Suppressor macrophage treated with lipopolysaccharide for 1 hour (primary cell): ENCODE measurements around the gene ZFR2.

Experiments
- DNase-seq, 3 donors: peaks; one replicate each; pipeline ENCODE4 v3.0.0-alpha.2; 2020 to 2022

ZFR2 gene

DNA sequence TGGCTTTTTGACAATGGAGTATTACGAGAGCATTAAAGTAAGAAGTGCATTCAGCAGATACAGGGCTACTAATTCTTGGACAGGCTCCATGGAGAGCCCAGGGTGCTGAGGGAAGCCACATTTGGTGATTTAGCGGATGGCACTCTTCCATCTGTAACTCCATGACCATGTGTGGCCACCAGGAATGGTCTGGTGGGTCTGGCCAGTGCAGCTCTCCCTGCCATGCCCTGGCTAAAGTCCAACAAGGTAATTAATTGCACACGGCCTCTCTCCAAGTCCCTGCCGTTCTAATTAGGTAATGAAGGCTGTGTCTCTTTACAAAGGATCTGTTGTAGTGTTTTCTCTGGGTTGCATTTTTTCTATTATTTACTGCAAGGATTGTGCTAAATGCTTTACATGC, 4.3 kb upstream of the ZFR2 start:
- DNase-seq: no peak

DNA sequence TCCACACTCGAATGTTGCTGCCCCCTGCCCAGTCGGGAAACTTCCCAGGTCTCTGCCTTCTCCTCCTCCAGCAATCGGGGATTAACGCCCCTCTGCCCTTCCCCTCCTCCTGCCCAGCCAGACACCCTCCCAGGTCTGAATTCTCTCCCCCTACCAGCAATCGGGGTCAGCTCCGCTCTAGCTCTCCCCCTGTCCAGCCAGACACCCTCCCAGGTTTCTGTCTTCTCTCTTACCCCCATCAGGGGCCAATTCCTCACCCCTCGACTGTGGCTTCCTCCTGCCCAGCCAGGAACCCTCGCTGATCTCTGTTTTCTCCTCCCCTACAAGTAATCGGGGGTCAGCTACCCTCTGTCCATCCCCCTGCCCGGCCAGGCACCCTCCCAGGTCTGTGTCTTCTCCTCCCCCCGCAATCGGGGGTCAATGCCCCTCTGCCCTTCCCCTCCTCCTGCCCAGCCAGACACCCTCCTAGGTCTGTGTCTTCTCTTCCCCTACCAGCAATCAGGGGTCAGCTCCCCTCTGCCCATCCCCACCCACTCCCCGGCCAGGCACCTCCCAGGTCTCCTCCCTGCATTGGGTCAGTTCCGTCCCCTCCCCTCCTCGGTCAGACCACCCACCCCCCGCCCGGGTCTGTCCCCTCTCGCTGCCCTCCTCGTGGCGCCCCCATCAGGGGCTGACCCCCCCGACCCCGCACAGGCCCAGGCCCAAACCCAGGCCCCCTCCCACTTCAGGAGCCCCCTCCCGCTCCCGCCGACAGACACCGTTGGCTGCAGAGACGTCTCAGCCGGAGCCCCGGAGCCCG, 668 bp downstream of the ZFR2 start:
- DNase-seq: no peak

GRCh38 chr19:3866910-3867638, 1.8 kb downstream of the ZFR2 start:
- no peak for DNase-seq

DNA sequence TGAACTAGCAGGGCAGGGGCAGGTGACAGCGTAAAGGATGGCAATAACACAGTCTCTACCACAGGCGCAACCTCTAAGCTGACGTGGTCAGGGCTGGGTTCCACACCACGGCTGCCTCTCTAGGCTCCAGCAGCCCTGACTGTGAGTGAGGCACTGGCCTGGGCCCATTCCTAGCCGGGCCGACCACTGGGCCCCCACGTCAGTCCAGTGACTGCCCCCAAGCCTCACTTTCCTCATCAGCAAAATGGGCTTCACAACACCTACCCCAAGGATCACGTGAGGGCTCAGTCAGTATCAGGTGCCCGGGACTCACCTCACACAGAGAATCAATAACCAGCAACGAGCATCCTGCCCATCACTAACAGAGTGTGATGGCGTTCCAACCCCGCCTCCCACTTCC, 5.2 kb downstream of the ZFR2 start:
- DNase-seq: no peak

- no peak for DNase-seq
These were observed 5.9 kb downstream of the ZFR2 start for GRCh38 chr19:3862826-3863500.

DNA sequence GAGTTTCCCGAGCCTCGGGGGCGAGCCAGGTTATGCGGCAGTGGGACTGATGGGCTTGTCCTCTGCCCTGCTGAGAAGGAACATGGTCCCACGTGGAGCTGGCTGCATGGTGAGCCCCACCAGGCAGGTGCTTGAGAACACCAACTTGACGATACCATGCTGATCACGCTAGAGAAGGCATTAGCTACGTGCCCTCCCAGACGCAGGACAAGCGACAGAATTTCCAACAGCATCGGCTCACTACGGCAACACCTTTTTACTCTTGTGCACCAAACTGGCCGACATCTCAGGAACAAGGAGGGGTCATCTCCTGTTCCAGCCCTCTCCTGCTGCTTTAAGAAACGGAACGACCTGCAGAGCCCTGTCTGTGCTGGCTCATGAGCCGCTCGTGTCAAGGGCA, 8.3 kb downstream of the ZFR2 start:
- DNase-seq: no peak

DNA sequence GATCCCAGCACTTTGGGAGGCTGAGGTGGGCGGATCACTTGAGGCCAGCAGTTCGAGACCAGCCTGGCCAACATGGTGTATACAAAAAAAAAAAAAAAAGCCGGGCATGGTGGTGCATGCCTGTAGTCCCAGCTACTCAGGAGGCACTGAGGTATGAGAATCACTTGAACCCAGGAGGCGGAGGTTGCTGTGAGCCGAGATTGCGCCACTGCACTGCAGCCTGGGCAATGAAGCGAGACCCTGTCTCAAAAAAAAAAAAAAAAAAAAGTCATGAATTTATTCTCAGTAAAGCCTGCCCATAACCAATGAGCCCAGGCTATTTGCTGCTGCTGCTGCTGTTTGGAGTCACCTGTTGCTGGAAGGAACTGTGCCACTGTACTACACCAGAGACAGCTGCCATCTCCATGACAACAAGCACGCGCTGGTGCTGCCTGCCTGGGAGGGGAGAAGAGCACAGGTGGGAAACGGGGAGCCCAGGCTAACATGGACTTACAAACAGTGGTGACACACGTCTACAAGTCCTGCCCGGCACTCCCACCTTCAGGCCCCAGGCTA, 11.3 kb downstream of the ZFR2 start:
- no peak for DNase-seq

DNA sequence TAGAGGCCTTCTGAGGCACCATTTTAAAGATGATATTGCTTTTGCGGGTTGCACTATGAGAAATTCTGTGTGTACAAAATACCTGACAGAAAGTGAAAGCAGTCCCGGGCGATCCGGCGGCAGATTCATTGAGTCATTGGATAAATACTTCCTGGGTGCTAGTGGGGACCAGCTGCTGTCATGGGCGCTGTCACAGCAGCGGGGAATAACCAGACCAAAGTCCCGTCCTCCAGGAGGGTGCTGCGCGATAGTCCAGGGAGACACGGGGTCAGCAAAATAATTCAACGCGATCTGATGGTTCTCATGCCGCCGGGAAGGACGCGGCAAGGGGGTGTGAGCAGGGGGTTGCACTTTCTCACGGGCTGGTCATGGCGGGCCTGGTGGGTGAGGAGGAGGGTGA, 13.5 kb downstream of the ZFR2 start:
- DNase-seq: no peak

- peak; percentile 34 to 51 (median 43) for DNase-seq
These were observed 16.1 kb downstream of the ZFR2 start for GRCh38 chr19:3852614-3853254.

DNA sequence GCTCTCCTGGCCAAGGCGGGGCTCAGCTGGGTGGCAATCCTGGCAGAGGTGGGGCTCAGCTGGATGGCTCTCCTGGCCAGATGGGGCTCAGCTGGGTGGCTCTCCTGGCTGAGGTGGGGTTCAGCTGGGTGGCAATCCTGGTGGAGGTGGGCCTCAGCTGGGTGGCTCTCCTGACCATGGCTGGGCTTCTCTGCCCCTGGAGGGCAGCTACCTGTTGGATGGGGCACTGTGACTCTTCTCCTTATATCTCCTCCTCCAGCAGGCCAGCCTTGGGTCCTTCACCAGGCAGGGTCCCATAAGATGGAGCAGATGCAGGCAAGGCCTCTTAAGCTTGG, 16.7 kb downstream of the ZFR2 start:
- no peak for DNase-seq

- no peak for DNase-seq
These were observed 17.3 kb downstream of the ZFR2 start for GRCh38 chr19:3851254-3852176.

- DNase-seq: no peak
These were observed 18.4 kb downstream of the ZFR2 start for GRCh38 chr19:3850320-3850972.

DNA sequence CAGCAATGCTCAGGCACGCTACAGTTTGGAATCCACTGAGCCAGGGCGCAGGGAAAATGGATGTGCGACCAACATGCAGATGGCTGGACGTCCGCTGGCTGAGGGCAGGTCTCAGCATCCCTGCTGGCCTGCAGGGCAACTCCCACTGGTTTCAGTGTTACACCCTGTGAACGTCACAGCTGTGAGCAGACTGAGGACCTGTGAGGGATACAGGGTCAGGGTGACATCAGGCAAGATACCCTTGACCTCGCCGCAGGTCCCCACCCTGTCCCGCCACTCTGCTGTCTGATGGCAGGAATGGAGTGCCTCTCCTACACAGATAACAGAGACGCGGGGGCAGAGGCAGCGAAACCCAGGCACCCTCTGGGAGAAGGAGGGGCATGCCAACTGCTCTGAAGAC, 19.1 kb downstream of the ZFR2 start:
- DNase-seq: no peak

DNA sequence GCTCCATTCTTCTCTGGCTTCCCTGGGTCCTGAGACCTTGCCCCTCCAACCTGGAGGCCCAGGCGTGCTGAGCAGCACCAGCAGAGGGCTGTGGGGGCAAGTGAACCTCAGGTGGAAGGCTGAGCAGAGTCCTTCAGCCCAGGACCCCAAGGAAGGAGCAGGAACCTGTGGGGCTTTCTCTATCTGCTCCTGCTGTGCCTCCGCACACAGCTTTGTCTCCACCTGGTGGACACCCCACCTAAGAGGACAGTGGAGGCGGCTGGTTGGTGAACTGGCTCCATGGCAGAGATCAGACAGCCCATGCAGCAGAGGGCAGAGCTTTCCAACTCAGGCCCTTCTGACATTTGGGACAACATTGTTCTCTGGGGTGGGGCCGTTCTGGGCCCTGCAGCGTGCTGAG, 19.7 kb downstream of the ZFR2 start:
- DNase-seq: peak; percentile 24 to 50 (median 28)

DNA sequence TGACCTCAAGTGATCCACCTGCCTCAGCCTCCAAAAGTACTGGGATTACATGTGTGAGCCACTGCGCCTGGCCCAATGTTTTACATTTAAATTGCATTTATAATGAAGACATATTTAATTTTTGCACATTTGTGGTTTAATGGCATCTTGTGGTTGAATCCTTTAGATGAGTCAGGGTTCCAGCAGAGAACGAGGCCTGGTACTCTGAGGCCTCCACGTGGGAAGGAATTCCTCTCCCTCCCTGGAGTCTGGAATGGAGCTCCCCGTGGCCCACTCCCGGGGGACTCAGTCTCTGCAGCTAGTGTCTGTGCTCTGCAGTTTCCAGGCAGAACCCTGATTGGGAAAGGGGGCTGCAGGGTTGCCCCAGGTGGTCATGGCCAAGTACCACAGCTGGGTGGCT, 24.2 kb downstream of the ZFR2 start:
- no peak for DNase-seq

DNA sequence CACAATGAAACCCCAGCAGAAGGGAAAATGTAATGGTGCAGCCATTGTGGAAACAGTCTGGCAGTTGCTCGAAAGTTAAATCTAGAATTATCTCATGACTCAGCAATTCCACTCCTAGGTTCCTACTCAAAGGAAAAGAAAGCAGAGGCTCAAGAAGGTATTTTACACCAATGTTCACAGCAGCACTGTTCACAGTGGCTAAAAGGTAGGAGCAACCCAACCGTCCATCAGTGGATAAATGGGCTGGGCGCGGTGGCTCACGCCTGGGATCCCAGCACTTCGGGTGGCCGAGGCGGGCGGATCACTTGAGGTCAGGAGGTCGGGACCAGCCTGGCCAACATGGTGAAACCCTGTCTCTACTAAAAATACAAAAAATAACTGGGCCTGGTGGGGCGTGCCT, 25.9 kb downstream of the ZFR2 start:
- no peak for DNase-seq

DNA sequence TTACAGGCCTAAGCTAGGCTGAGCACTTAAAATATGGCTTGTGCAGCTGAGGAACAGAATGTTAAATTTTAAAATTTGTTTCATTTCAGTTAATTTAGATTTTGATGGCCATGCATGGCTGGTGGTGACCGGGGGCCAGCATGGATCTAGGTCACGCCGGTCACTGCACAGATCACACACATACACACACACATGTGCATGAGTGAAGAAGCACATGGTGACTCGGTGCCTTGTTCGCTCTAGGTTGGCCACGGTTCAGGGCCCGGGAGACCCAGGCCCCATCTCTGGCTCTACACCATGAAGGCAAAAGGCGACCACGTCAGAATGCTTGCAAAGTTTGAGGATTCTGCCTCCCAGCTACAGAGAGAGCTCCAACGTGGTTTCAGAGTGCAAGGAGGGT, 28.0 kb downstream of the ZFR2 start:
- no peak for DNase-seq

DNA sequence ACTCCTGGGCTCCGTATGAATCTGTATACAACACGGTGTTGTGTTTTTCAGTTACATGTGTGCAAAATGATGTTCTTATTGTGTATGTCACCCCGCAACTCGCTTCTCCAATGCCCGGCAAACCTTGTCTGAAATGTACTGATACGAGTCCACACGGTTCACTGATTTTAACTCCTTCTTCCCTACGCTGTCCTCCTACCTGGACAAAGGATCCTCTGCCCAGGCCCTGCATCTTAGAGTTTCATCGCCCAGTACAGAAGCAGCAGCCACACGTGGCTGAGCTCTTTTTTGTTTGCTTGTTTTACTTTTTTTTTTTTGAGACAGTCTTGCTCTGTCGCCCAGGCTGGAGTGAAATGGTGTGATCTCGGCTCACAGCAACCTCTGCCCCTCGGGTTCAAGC, 28.9 kb downstream of the ZFR2 start:
- DNase-seq: no peak

- DNase-seq: no peak
These were observed 30.2 kb downstream of the ZFR2 start for GRCh38 chr19:3838661-3839060.

- DNase-seq: no peak
These were observed 30.9 kb downstream of the ZFR2 start for GRCh38 chr19:3837922-3838321.

DNA sequence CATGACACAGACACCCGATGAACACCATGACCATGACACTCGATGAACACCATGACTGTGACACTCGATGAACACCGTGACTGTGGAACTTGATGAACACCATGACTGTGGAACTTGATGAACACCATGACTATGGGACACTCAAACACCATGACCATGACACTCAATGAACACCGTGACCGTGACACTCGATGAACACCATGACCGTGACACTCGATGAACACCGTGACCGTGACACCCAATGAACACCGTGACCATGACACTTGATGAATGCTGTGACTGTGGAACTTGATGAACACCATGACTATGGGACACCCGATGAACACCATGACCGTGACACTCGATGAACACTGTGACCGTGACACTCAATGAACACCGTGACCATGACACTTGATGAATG, 31.5 kb downstream of the ZFR2 start:
- DNase-seq: no peak

- no peak for DNase-seq
These were observed 32.0 kb downstream of the ZFR2 start for GRCh38 chr19:3836887-3837286.
